ENCODE data around the gene DHRS12.

The DHRS12 gene

GRCh38 chr13:51807041-51807440 is 3.1 kb upstream of the DHRS12 start:
- no peak for DNase-seq (ENCODE audit: low read depth in 2 of 2)

GRCh38 chr13:51806566-51806965 is 2.6 kb upstream of the DHRS12 start:
- no peak for DNase-seq (ENCODE audit: low read depth in 2 of 2)

GRCh38 chr13:51805925-51806324 is 2.0 kb upstream of the DHRS12 start:
- no peak for DNase-seq (ENCODE audit: low read depth in 2 of 2)

- DNase-seq (ENCODE audit: low read depth in 2 of 2): no peak
These were observed 1.4 kb upstream of the DHRS12 start for GRCh38 chr13:51805313-51805712.

- no peak for DNase-seq (ENCODE audit: low read depth in 2 of 2)
These were observed 571 bp upstream of the DHRS12 start for GRCh38 chr13:51804295-51805172.

- no peak for DNase-seq (ENCODE audit: low read depth in 2 of 2)
These were observed 1.1 kb downstream of the DHRS12 start for GRCh38 chr13:51802631-51803418.

GRCh38 chr13:51801631-51802099 is 2.3 kb downstream of the DHRS12 start:
- DNase-seq (ENCODE audit: low read depth in 2 of 2): no peak

- DNase-seq (ENCODE audit: low read depth in 2 of 2): no peak
These were observed 3.5 kb downstream of the DHRS12 start for GRCh38 chr13:51800486-51800885.

GRCh38 chr13:51799261-51799660 is 4.7 kb downstream of the DHRS12 start:
- DNase-seq (ENCODE audit: low read depth in 2 of 2): no peak

- no peak for DNase-seq (ENCODE audit: low read depth in 2 of 2)
These were observed 6.1 kb downstream of the DHRS12 start for GRCh38 chr13:51797664-51798488.

- DNase-seq (ENCODE audit: low read depth in 2 of 2): no peak
These were observed 7.4 kb downstream of the DHRS12 start for GRCh38 chr13:51796546-51796945.

- no peak for DNase-seq (ENCODE audit: low read depth in 2 of 2)
These were observed 8.5 kb downstream of the DHRS12 start for GRCh38 chr13:51795419-51795818.

GRCh38 chr13:51794964-51795363 is 9.0 kb downstream of the DHRS12 start:
- no peak for DNase-seq (ENCODE audit: low read depth in 2 of 2)

- DNase-seq (ENCODE audit: low read depth in 2 of 2): no peak
These were observed 10.2 kb downstream of the DHRS12 start for GRCh38 chr13:51793570-51794271.

- DNase-seq (ENCODE audit: low read depth in 2 of 2): no peak
These were observed 17.3 kb downstream of the DHRS12 start for GRCh38 chr13:51786425-51787265.

GRCh38 chr13:51785712-51786424 is 18.1 kb downstream of the DHRS12 start:
- no peak for DNase-seq (ENCODE audit: low read depth in 2 of 2)

GRCh38 chr13:51784097-51784496 is 19.9 kb downstream of the DHRS12 start:
- DNase-seq (ENCODE audit: low read depth in 2 of 2): no peak

GRCh38 chr13:51783428-51784094 is 20.4 kb downstream of the DHRS12 start:
- no peak for DNase-seq (ENCODE audit: low read depth in 2 of 2)

Measured in stimulated activated CD4-positive, alpha-beta T cell treated with anti-CD3 and anti-CD28 coated beads, Interleukin-1b, Interleukin-23, amount 100 ng/mL, for 1 hour (primary cell).